Measurements from ENCODE around the gene HSF5. TPM values are rescaled to one million over a fixed set of nuclear protein-coding genes. Genes with fewer than 3 reads are reported as not detected.

The HSF5 gene
- total and polyA plus RNA-seq, 2 of the 13 experiments (the other 11 are each of a cell fraction or from before 2014, with no cell fraction given), result not detected

DNA sequence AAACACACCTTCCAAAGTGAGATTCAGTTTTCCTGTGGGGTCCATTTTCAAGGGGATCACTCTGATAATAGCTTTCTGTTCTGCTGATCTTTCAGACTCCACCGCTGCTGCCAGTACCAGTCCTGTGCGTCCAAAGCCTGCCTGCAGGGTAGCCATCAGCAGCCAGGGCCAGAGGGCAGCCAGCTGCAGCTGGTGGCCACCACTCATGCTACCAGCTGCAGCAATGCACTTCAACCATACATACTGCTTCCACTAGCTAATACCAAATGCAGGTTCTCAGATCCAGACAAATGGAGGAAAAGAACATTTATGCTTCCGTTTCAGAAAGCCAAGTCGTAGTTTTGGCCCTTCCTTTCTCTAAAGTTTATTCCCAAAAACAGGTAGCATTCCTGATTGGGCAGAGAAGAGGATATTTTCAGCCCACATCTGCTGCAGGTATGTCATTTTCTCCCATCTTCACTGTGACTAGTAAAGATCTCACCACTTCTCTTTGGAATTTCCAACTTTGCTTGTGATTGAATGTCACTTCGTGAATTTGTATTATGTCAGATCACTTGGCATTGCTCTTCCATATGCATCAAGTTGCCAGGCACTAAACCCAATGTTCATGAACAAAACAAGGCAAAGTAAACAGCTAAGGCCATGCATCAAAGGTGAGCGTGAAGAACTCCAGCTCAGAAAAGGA lies 72.7 kb downstream of the HSF5 start:
- Histone ChIP-seq H3K4me3 (replicated peaks in 1 of 3; ENCODE audit: insufficient read depth in 1 of 3, low read depth in 2 of 3, low read length in 3 of 3) (peak overlapping the region; percentile 73 to 88 (median 81)), H4K20me1 (ENCODE audit: insufficient read depth, low read length) (no peaks in the 10 kb centered on the region), H3K27me3 (ENCODE audit: control insufficient read depth in 1 of 2, insufficient read depth in 2 of 2, low read length in 2 of 2) (no peaks in the 10 kb centered on the region; a peak in 2 of 5 replicates), H3K9me3 (ENCODE audit: low read length) (no peaks in the 10 kb centered on the region), H3K9ac (ENCODE audit: insufficient read depth, low read depth, low read length) (peak overlapping the region; percentile 85), H3K79me2 (ENCODE audit: insufficient read depth, low read length) (peaks cover 69% of the 10 kb centered on the region), H3K36me3 (replicated peaks in 1 of 2; ENCODE audit: control insufficient read depth in 1 of 2, insufficient read depth in 2 of 2, low read length in 2 of 2) (no peaks in the 10 kb centered on the region; a peak in 1 of 5 replicates), H2AFZ (ENCODE audit: low read length) (no peak overlapping the region), H3K27ac (ENCODE audit: extremely low read length, insufficient read depth, low read length) (peak overlapping the region; percentile 77), H3K4me1 (ENCODE audit: insufficient read depth, low read length) (peaks cover 35% of the 10 kb centered on the region), H3K4me2 (ENCODE audit: low read depth, low read length) (peak overlapping the region; percentile 87)
- no peak for FAIRE-seq
- WGBS (ENCODE audit: low lambda C conversion rate), result 0% methylated on average over 6 of the region's 6 CpGs
- DNase-seq (ENCODE audit: low spot score), result peak; percentile 74
- ATAC-seq, result peak; percentile 88
- TSS peak; percentile 84 for BruUV-seq (replicated peaks)
- in situ Hi-C loops (cut with HindIII; ENCODE audit: extremely low pct_ligation_motif_present, low pct_unique_long_range_greater_than_20kb) (loop anchor here (5.0 kb wide), 1 partner anchor 53 kb away; no protein-coding TSS in a partner anchor), intact Hi-C loops (cut with micrococcal nuclease; ENCODE audit: unreplicated experiment) (no loop called here)
- POLR2A ChIA-PET, result interaction anchor here (0.8 to 6.1 kb wide), 15 partner anchors 11 to 98 kb away, joined by 3 to 254 read pairs (median 31); partner anchors contain the start of gene SUPT4H1
- CTCF ChIA-PET (ENCODE audit: low intra/inter-chr PET ratio, low total read pairs), result interaction anchor here (1.8 kb wide), 1 partner anchor 24 kb away, joined by 4 read pairs; no protein-coding TSS in a partner anchor
- TF ChIP-seq POLR2AphosphoS5 (IDR thresholded peaks at IDR 0.05; ENCODE audit: low read depth, low read length) (peak; percentile 28; the same call in 1 of the 2 replicates), CCDC6 (CRISPR knock-in tag; IDR thresholded peaks at IDR 0.05) (peak; percentile 49; the same call in 1 of the 2 replicates), GATAD1 (CRISPR knock-in tag; IDR thresholded peaks at IDR 0.05) (peak; percentile 9; the same call in 1 of the 2 replicates), ZNF337 (CRISPR knock-in tag; IDR thresholded peaks at IDR 0.05; ENCODE audit: borderline replicate concordance, low read depth) (peak; percentile 59; the same call in 1 of the 2 replicates), ZNF563 (CRISPR knock-in tag; IDR thresholded peaks at IDR 0.05) (no peak), ZNF225 (CRISPR knock-in tag; IDR thresholded peaks at IDR 0.05) (no peak), KMT2A (CRISPR knock-in tag; IDR thresholded peaks at IDR 0.05) (peak; percentile 88), ZBTB21 (CRISPR knock-in tag; IDR thresholded peaks at IDR 0.05) (no peak), MAF1 (CRISPR knock-in tag; IDR thresholded peaks at IDR 0.05; ENCODE audit: borderline replicate concordance) (no peak), ZFP1 (CRISPR knock-in tag; IDR thresholded peaks at IDR 0.05) (no peak), UBTF (CRISPR knock-in tag; IDR thresholded peaks at IDR 0.05) (peak; percentile 79)
- TF ChIP-seq, protein P1, sequence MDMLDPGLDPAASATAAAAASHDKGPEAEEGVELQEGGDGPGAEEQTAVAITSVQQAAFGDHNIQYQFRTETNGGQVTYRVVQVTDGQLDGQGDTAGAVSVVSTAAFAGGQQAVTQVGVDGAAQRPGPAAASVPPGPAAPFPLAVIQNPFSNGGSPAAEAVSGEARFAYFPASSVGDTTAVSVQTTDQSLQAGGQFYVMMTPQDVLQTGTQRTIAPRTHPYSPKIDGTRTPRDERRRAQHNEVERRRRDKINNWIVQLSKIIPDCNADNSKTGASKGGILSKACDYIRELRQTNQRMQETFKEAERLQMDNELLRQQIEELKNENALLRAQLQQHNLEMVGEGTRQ (IDR thresholded peaks at IDR 0.05; ENCODE audit: low read depth, low read length), result 0 out of 2 replicates have a peak, but pooled peaks have one; percentile 6
- TF ChIP-seq, protein P1 (CRISPR knock-in tag; IDR thresholded peaks at IDR 0.05; ENCODE audit: borderline replicate concordance), result no peak
- TF ChIP-seq, protein P2, sequence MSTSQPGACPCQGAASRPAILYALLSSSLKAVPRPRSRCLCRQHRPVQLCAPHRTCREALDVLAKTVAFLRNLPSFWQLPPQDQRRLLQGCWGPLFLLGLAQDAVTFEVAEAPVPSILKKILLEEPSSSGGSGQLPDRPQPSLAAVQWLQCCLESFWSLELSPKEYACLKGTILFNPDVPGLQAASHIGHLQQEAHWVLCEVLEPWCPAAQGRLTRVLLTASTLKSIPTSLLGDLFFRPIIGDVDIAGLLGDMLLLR (CRISPR knock-in tag; IDR thresholded peaks at IDR 0.05), result no peak
- TF ChIP-seq, protein P3, sequence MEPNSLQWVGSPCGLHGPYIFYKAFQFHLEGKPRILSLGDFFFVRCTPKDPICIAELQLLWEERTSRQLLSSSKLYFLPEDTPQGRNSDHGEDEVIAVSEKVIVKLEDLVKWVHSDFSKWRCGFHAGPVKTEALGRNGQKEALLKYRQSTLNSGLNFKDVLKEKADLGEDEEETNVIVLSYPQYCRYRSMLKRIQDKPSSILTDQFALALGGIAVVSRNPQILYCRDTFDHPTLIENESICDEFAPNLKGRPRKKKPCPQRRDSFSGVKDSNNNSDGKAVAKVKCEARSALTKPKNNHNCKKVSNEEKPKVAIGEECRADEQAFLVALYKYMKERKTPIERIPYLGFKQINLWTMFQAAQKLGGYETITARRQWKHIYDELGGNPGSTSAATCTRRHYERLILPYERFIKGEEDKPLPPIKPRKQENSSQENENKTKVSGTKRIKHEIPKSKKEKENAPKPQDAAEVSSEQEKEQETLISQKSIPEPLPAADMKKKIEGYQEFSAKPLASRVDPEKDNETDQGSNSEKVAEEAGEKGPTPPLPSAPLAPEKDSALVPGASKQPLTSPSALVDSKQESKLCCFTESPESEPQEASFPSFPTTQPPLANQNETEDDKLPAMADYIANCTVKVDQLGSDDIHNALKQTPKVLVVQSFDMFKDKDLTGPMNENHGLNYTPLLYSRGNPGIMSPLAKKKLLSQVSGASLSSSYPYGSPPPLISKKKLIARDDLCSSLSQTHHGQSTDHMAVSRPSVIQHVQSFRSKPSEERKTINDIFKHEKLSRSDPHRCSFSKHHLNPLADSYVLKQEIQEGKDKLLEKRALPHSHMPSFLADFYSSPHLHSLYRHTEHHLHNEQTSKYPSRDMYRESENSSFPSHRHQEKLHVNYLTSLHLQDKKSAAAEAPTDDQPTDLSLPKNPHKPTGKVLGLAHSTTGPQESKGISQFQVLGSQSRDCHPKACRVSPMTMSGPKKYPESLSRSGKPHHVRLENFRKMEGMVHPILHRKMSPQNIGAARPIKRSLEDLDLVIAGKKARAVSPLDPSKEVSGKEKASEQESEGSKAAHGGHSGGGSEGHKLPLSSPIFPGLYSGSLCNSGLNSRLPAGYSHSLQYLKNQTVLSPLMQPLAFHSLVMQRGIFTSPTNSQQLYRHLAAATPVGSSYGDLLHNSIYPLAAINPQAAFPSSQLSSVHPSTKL (CRISPR knock-in tag; IDR thresholded peaks at IDR 0.05), result peak; percentile 4; the same call in 1 of the 2 replicates

All from HepG2 (cell line).